ENCODE data around the gene COPS3.

DNA sequence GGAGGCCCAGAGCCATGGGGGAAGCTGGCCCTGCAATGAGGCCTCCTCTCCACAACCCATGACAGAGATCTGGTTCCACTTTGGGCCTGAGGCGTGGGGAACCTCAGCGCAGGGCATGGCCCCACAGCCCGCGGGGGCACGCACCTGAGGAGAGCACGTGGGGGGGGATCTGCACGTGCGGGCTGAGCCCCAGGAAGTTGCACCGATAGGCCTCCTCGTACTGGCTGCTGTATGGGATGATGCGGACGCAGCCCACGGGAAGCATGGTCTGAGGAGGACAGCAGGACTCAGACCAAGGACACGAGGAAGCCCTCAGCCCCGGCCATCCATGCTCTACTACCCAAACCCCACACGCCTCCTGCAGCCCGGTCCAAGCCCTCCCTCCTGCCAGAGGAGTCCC is 64.8 kb downstream of the COPS3 start:
- TF ChIP-seq POLR2A (IDR thresholded peaks at IDR 0.05), result no peak
- TF ChIP-seq, protein P1, sequence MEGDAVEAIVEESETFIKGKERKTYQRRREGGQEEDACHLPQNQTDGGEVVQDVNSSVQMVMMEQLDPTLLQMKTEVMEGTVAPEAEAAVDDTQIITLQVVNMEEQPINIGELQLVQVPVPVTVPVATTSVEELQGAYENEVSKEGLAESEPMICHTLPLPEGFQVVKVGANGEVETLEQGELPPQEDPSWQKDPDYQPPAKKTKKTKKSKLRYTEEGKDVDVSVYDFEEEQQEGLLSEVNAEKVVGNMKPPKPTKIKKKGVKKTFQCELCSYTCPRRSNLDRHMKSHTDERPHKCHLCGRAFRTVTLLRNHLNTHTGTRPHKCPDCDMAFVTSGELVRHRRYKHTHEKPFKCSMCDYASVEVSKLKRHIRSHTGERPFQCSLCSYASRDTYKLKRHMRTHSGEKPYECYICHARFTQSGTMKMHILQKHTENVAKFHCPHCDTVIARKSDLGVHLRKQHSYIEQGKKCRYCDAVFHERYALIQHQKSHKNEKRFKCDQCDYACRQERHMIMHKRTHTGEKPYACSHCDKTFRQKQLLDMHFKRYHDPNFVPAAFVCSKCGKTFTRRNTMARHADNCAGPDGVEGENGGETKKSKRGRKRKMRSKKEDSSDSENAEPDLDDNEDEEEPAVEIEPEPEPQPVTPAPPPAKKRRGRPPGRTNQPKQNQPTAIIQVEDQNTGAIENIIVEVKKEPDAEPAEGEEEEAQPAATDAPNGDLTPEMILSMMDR (IDR thresholded peaks at IDR 0.05), result no peak

Measured in ovary (tissue), 3 donors.